ENCODE results near the gene MOCOS.

The MOCOS gene

GRCh38 chr18:36283448-36283847, 96.2 kb downstream of the MOCOS start:
- no peak overlapping the region for H3K27ac ChIP-seq
- TF ChIP-seq ZFX (IDR thresholded peaks at IDR 0.05; ENCODE audit: borderline replicate concordance) (no peak), CTCF (IDR thresholded peaks at IDR 0.05) (no peak)

- TF ChIP-seq CTCF (IDR thresholded peaks at IDR 0.05) (no peak), ZFX (IDR thresholded peaks at IDR 0.05; ENCODE audit: borderline replicate concordance) (no peak)
- no peak overlapping the region for H3K27ac ChIP-seq
These were observed 97.0 kb downstream of the MOCOS start for GRCh38 chr18:36284268-36284667.

GRCh38 chr18:36284671-36285295, 97.5 kb downstream of the MOCOS start:
- peak; percentile 89 for TF ChIP-seq CTCF (IDR thresholded peaks at IDR 0.05)
- no peak for TF ChIP-seq ZFX (IDR thresholded peaks at IDR 0.05; ENCODE audit: borderline replicate concordance)
- no peak overlapping the region for H3K27ac ChIP-seq

- no peak overlapping the region for H3K27ac ChIP-seq
- TF ChIP-seq CTCF (IDR thresholded peaks at IDR 0.05) (no peak), ZFX (IDR thresholded peaks at IDR 0.05; ENCODE audit: borderline replicate concordance) (no peak)
These were observed 100.4 kb downstream of the MOCOS start for GRCh38 chr18:36287653-36288052.

- no peak overlapping the region for H3K27ac ChIP-seq
- TF ChIP-seq CTCF (IDR thresholded peaks at IDR 0.05) = no peak
These were observed 101.4 kb downstream of the MOCOS start for GRCh38 chr18:36288689-36289088.

GRCh38 chr18:36294031-36294430, 106.7 kb downstream of the MOCOS start:
- no peak overlapping the region for H3K27ac ChIP-seq
- no peak for TF ChIP-seq ZFX (IDR thresholded peaks at IDR 0.05; ENCODE audit: borderline replicate concordance)
- TF ChIP-seq CTCF (IDR thresholded peaks at IDR 0.05) = no peak

- TF ChIP-seq ZFX (IDR thresholded peaks at IDR 0.05; ENCODE audit: borderline replicate concordance) = no peak
- no peak for TF ChIP-seq CTCF (IDR thresholded peaks at IDR 0.05)
- no peak overlapping the region for H3K27ac ChIP-seq
These were observed 107.9 kb downstream of the MOCOS start for GRCh38 chr18:36295214-36295613.
